BLaER1 (cell line): Measurements from ENCODE around the gene MYO1D.
A peak's percentile ranks its signal among the peaks of the same experiment; 100 is the strongest.

ENCODE experiments used
- H3K27ac ChIP-seq: shearing (Covaris generic); formaldehyde crosslinking; 2 replicates; pipeline ENCODE4 v1.8.1; 2022
- H3K27me3 ChIP-seq: shearing (Covaris generic); formaldehyde crosslinking; 2 replicates; pipeline ENCODE4 v1.8.1; 2022
- H3K36me3 ChIP-seq: shearing (Covaris generic); formaldehyde crosslinking; 2 replicates; pipeline ENCODE4 v1.8.1; 2022
- H3K4me1 ChIP-seq: shearing (Covaris generic); formaldehyde crosslinking; 2 replicates; pipeline ENCODE4 v1.8.1; 2022
- H3K4me2 ChIP-seq: shearing (Covaris generic); formaldehyde crosslinking; 2 replicates; pipeline ENCODE4 v1.8.1; 2022
- H3K4me3 ChIP-seq: shearing (Covaris generic); formaldehyde crosslinking; 2 replicates; pipeline ENCODE4 v1.8.1; 2022
- H3K9ac ChIP-seq: shearing (Covaris generic); formaldehyde crosslinking; 2 replicates; pipeline ENCODE4 v1.8.1; 2022
- H3K9me3 ChIP-seq: shearing (Covaris generic); formaldehyde crosslinking; 2 replicates; pipeline ENCODE4 v1.8.1; 2022
- H4K20me1 ChIP-seq: shearing (Covaris generic); formaldehyde crosslinking; 2 replicates; pipeline ENCODE4 v1.8.1; 2022
- Cebpa-rat ChIP-seq: shearing (Covaris generic); IDR thresholded peaks from 2 replicates; pipeline ENCODE4 v1.8.1; 2022

Gene MYO1D

GRCh38 chr17:32497431-32498205, 379.3 kb downstream of the MYO1D start:
- H3K27me3 ChIP-seq: no peaks in the 10 kb centered on the region
- no peaks in the 10 kb centered on the region for H4K20me1 ChIP-seq
- TF ChIP-seq Cebpa-rat: no peak
- H3K9ac ChIP-seq: no peak overlapping the region
- H3K4me2 ChIP-seq: no peak overlapping the region
- H3K27ac ChIP-seq: no peak overlapping the region
- no peaks in the 10 kb centered on the region for H3K36me3 ChIP-seq
- H3K9me3 ChIP-seq: no peaks in the 10 kb centered on the region
- H3K4me3 ChIP-seq: no peak overlapping the region
- peaks cover 44% of the 10 kb centered on the region for H3K4me1 ChIP-seq

GRCh38 chr17:32496395-32497073, 380.4 kb downstream of the MYO1D start:
- peaks cover 3% of the 10 kb centered on the region for H4K20me1 ChIP-seq
- H3K9ac ChIP-seq: peak overlapping the region; percentile 36; the same call in 1 of the 2 replicates
- H3K27me3 ChIP-seq: no peaks in the 10 kb centered on the region
- peak overlapping the region; percentile 82 for H3K4me2 ChIP-seq
- TF ChIP-seq Cebpa-rat: no peak
- peaks cover 1% of the 10 kb centered on the region; the same call in 1 of the 2 replicates for H3K36me3 ChIP-seq
- peak overlapping the region; percentile 39 for H3K27ac ChIP-seq
- no peaks in the 10 kb centered on the region for H3K9me3 ChIP-seq
- peaks cover 55% of the 10 kb centered on the region for H3K4me1 ChIP-seq
- H3K4me3 ChIP-seq: no peak overlapping the region

GRCh38 chr17:32495359-32496231, 381.3 kb downstream of the MYO1D start:
- Histone ChIP-seq H3K27ac (peak overlapping the region; percentile 39), H3K9me3 (no peaks in the 10 kb centered on the region), H3K4me3 (no peak overlapping the region), H3K36me3 (peaks cover 6% of the 10 kb centered on the region; the same call in 1 of the 2 replicates), H3K4me2 (peak overlapping the region; percentile 82), H3K4me1 (peaks cover 65% of the 10 kb centered on the region), H3K27me3 (no peaks in the 10 kb centered on the region), H4K20me1 (peaks cover 12% of the 10 kb centered on the region), H3K9ac (peak overlapping the region; percentile 36; the same call in 1 of the 2 replicates)
- no peak for TF ChIP-seq Cebpa-rat

- peaks cover 20% of the 10 kb centered on the region for H4K20me1 ChIP-seq
- H3K4me2 ChIP-seq: peak overlapping the region; percentile 82
- no peak for TF ChIP-seq Cebpa-rat
- H3K27me3 ChIP-seq: no peaks in the 10 kb centered on the region
- H3K9me3 ChIP-seq: no peaks in the 10 kb centered on the region
- peaks cover 73% of the 10 kb centered on the region for H3K4me1 ChIP-seq
- peaks cover 13% of the 10 kb centered on the region for H3K36me3 ChIP-seq
- peak overlapping the region; percentile 36; the same call in 1 of the 2 replicates for H3K9ac ChIP-seq
- no peak overlapping the region for H3K4me3 ChIP-seq
- H3K27ac ChIP-seq: peak overlapping the region; percentile 39; the same call in 1 of the 2 replicates
Observed at GRCh38 chr17:32494621-32495358, 382.1 kb downstream of the MYO1D start.

- H3K36me3 ChIP-seq: peaks cover 21% of the 10 kb centered on the region
- H3K4me3 ChIP-seq: no peak overlapping the region
- 0 out of 2 replicates have a peak overlapping the region, but pooled peaks have one; percentile 18 for H3K27ac ChIP-seq
- peaks cover 27% of the 10 kb centered on the region for H4K20me1 ChIP-seq
- TF ChIP-seq Cebpa-rat: no peak
- peaks cover 80% of the 10 kb centered on the region for H3K4me1 ChIP-seq
- peak overlapping the region; percentile 82 for H3K4me2 ChIP-seq
- no peaks in the 10 kb centered on the region for H3K9me3 ChIP-seq
- no peak overlapping the region for H3K9ac ChIP-seq
- no peaks in the 10 kb centered on the region for H3K27me3 ChIP-seq
Observed at GRCh38 chr17:32493976-32494513, 382.9 kb downstream of the MYO1D start.

- TF ChIP-seq Cebpa-rat: no peak
- Histone ChIP-seq H4K20me1 (peaks cover 32% of the 10 kb centered on the region), H3K9me3 (no peaks in the 10 kb centered on the region), H3K9ac (no peak overlapping the region), H3K27me3 (no peaks in the 10 kb centered on the region), H3K27ac (peak overlapping the region; percentile 32; the same call in 1 of the 2 replicates), H3K4me2 (peak overlapping the region; percentile 82), H3K4me3 (no peak overlapping the region), H3K4me1 (peaks cover 85% of the 10 kb centered on the region), H3K36me3 (peaks cover 26% of the 10 kb centered on the region)
Observed at GRCh38 chr17:32493571-32493970, 383.4 kb downstream of the MYO1D start.

- peaks cover 34% of the 10 kb centered on the region for H3K36me3 ChIP-seq
- H3K4me1 ChIP-seq: peaks cover 93% of the 10 kb centered on the region
- peaks cover 40% of the 10 kb centered on the region for H4K20me1 ChIP-seq
- TF ChIP-seq Cebpa-rat: no peak
- no peaks in the 10 kb centered on the region for H3K27me3 ChIP-seq
- H3K4me2 ChIP-seq: peak overlapping the region; percentile 82
- peak overlapping the region; percentile 68 for H3K27ac ChIP-seq
- no peak overlapping the region for H3K4me3 ChIP-seq
- no peaks in the 10 kb centered on the region for H3K9me3 ChIP-seq
- no peak overlapping the region for H3K9ac ChIP-seq
Observed at GRCh38 chr17:32492648-32493289, 384.2 kb downstream of the MYO1D start.

GRCh38 chr17:32492264-32492589, 384.7 kb downstream of the MYO1D start:
- Histone ChIP-seq H3K36me3 (peaks cover 35% of the 10 kb centered on the region), H3K27ac (peak overlapping the region; percentile 68), H3K4me1 (peaks cover 97% of the 10 kb centered on the region), H3K9me3 (no peaks in the 10 kb centered on the region), H3K4me2 (peak overlapping the region; percentile 82), H3K27me3 (no peaks in the 10 kb centered on the region), H3K9ac (peak overlapping the region; percentile 48; the same call in 1 of the 2 replicates), H4K20me1 (peaks cover 45% of the 10 kb centered on the region), H3K4me3 (no peak overlapping the region)
- no peak for TF ChIP-seq Cebpa-rat
